Cardiac ventricle fibroblast (primary cell): ENCODE data around the gene TMPRSS2. TPM values are rescaled to one million over a fixed set of nuclear protein-coding genes. Genes with fewer than 3 reads are reported as not detected.

ENCODE experiments used
- total RNA-seq: library from RNA; depleted of rRNA; stranded (reverse); fragments of >200 nt; gene quantifications from 2 replicates; pipeline ENCODE4 v1.2.3, GENCODE V29; 2015

The TMPRSS2 gene
- total RNA-seq = not detected in 2 replicates

DNA sequence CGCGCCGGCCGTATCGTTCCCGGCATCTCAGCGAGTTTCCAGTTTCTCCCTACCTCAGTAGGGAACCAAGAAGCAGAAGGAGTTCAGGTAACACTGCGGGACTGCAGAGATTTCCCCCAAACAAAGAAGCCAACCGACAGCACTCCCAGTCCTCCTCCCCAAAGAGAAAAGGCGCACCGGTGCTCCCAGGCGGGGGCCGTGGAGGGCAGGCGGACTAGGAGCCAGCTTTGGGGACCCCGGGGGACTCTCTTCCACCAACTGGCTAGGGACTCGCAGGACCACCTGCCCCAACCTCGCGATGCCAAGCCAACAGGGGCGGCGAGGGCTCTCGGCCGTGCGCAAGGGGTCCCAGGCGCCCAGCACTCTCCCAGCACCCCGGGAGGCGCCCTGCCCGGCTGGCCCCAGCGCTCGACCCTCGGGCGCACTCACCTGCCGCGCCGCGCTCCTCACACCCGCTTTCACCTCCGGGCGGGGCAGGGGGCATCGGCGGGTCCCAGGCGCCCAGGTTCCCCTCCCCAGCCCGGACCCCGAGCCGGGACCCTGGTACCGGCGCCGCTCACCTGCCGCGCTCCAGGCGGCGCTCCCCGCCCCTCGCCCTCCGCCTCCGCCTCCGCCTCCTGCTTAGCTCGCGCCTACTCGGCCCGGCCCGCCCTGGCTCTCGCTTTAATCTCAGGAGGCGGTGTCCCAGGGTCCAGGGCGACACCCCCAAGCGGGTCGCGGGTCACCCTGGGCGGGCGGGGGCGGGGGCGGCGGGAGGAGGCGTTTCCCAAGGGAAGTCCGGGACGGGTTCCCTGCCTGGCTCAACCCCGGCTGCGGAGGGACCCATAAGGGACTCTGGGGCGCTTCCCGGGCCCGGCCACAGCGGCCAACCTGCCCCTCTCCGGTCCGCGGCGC, at the start of gene TMPRSS2:
Gene TMPRSS2 (minus strand): TSS at position 638 of the 894 bp plus-strand sequence. CDS start 10,025 bp downstream, outside the sequence.

DNA sequence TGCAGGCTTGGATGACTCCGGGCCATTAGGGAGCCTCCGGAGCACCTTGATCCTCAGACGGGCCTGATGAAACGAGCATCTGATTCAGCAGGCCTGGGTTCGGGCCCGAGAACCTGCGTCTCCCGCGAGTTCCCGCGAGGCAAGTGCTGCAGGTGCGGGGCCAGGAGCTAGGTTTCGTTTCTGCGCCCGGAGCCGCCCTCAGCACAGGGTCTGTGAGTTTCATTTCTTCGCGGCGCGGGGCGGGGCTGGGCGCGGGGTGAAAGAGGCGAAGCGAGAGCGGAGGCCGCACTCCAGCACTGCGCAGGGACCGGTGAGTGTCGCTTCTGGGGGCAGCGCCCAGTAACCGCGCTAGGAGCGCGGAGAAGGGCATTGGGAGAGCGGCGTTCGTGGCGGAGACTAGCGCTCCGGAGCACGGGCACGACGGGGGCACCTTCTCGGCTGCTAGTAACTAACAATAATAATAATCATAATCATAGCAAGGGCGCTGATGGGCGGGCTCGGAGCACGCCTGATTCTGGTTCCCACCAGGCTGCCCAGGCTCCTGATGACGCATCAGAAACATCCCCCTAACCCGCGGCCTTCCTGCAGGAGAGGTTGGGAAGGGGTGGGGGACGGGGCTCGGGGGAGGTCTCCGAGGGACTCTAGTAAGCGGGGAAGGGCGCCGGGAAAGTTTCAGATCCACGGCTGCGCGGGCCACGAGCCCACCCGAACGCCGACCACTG, 81.8 kb downstream of the TMPRSS2 start, which contains the start of gene MX1:
Gene MX1 (plus strand): TSS at position 286 of the 722 bp plus-strand sequence. CDS start 5,832 bp downstream, outside the sequence.

Other genes with a start within 250 kb of the TMPRSS2 start
- not detected in 2 replicates for gene FAM3B, start 191.4 kb downstream of the TMPRSS2 start, total RNA-seq
- 6.3 and 9.9 TPM in 2 replicates for gene MX2, start 146.1 kb downstream of the TMPRSS2 start, total RNA-seq
- 4.5 and 6.6 TPM in 2 replicates for gene MX1, start 81.9 kb downstream of the TMPRSS2 start, total RNA-seq